HEK293 (cell line): ENCODE measurements around the gene SMIM5.

Experiments used
- CTCF ChIA-PET: fragments of 350-600 bp; formaldehyde crosslinking; extraction: SDS; loops from one replicate; lab custom pipeline; 2021; ENCODE audit warnings: antibody characterized with exemption; lab: Yijun Ruan, JAX
- POLR2A ChIA-PET: fragments of 300-600 bp; formaldehyde crosslinking; extraction: SDS; loops from one replicate; lab custom pipeline; 2020; ENCODE audit warnings: antibody characterized with exemption, inconsistent platforms; lab: Yijun Ruan, JAX
- H3K27ac ChIP-seq: fragments of 200-500 bp; sonication (Bioruptor generic); 2 replicates; pipeline ENCODE4 v1.5.1; 2014; ENCODE audit warnings: low read depth, low read length, control low read depth, inconsistent platforms; ENCODE audit errors: extremely low read depth
- H3K36me3 ChIP-seq, 2 experiments: fragments of 200-500 bp in 1 of 2; sonication (Bioruptor generic) in 1 of 2; 1 replicate in 1 of 2; 2 replicates in 1 of 2; pipeline ENCODE4 v1.5.1; 2014 to 2017; ENCODE audit warnings: inconsistent platforms in 2 of 2, low read length in 2 of 2; ENCODE audit not compliant: control insufficient read depth in 2 of 2, insufficient read depth in 1 of 2
- H3K4me1 ChIP-seq: fragments of 200-500 bp; sonication (Bioruptor generic); 2 replicates; pipeline ENCODE4 v1.5.1; 2014; ENCODE audit warnings: mild to moderate bottlenecking, low read length, inconsistent platforms; ENCODE audit not compliant: control insufficient read depth, insufficient read depth
- H3K4me3 ChIP-seq: 2 replicates; pipeline ENCODE4 v1.5.1; 2011; ENCODE audit warnings: low read depth, mild to moderate bottlenecking, control low read depth, low read length, moderate library complexity
- H3K9me3 ChIP-seq: fragments of 200-500 bp; sonication (Bioruptor generic); 2 replicates; pipeline ENCODE4 v1.5.1; 2014; ENCODE audit warnings: low read depth, low read length, inconsistent platforms; ENCODE audit not compliant: control insufficient read depth, insufficient read depth
- KLF9 ChIP-seq: fragments of 450-650 bp; formaldehyde crosslinking; IDR thresholded peaks from 2 replicates; pipeline ENCODE4 v1.5.1; 2016; ENCODE audit warnings: missing biosample characterization, missing genetic modification characterization, low read depth
- TRIM28 ChIP-seq: IDR thresholded peaks from 2 replicates; pipeline ENCODE4 v1.6.1; 2011; ENCODE audit warnings: low read length, control low read depth, borderline replicate concordance
- ZBTB17 ChIP-seq: fragments of 450-650 bp; formaldehyde crosslinking; IDR thresholded peaks from 2 replicates; pipeline ENCODE4 v1.5.1; 2016; ENCODE audit warnings: missing biosample characterization, missing genetic modification characterization
- ZIC2 ChIP-seq: fragments of 450-650 bp; formaldehyde crosslinking; IDR thresholded peaks from 2 replicates; pipeline ENCODE4 v1.5.1; 2016; ENCODE audit warnings: missing biosample characterization, missing genetic modification characterization
- ZNF266 ChIP-seq: fragments of 450-650 bp; formaldehyde crosslinking; IDR thresholded peaks from 2 replicates; pipeline ENCODE4 v1.5.1; 2016; ENCODE audit warnings: missing biosample characterization, missing genetic modification characterization, low read depth
- ZNF394 ChIP-seq: fragments of 450-650 bp; formaldehyde crosslinking; IDR thresholded peaks from 2 replicates; pipeline ENCODE4 v1.5.1; 2016; ENCODE audit warnings: missing biosample characterization, missing genetic modification characterization, mild to moderate bottlenecking, moderate library complexity, borderline replicate concordance
- ZNF48 ChIP-seq: fragments of 450-650 bp; formaldehyde crosslinking; IDR thresholded peaks from 2 replicates; pipeline ENCODE4 v1.5.1; 2016; ENCODE audit warnings: missing biosample characterization, missing genetic modification characterization
- ZNF521 ChIP-seq: fragments of 450-650 bp; formaldehyde crosslinking; IDR thresholded peaks from 2 replicates; pipeline ENCODE4 v1.5.1; 2017; ENCODE audit warnings: missing biosample characterization, mild to moderate bottlenecking, missing genetic modification characterization
- ZNF529 ChIP-seq: fragments of 450-650 bp; formaldehyde crosslinking; IDR thresholded peaks from 2 replicates; pipeline ENCODE4 v1.5.1; 2017; ENCODE audit warnings: missing genetic modification characterization, missing biosample characterization; ENCODE audit not compliant: insufficient replicate concordance
- ZNF544 ChIP-seq: fragments of 450-650 bp; formaldehyde crosslinking; IDR thresholded peaks from 2 replicates; pipeline ENCODE4 v1.5.0; 2017; ENCODE audit warnings: missing biosample characterization, missing genetic modification characterization
- ZNF571 ChIP-seq: fragments of 450-650 bp; formaldehyde crosslinking; IDR thresholded peaks from 2 replicates; pipeline ENCODE4 v1.5.0; 2017; ENCODE audit warnings: missing biosample characterization, missing genetic modification characterization
- ZNF654 ChIP-seq: fragments of 450-650 bp; formaldehyde crosslinking; IDR thresholded peaks from 2 replicates; pipeline ENCODE4 v1.5.1; 2016; ENCODE audit warnings: low read depth, missing biosample characterization, missing genetic modification characterization
- ZNF670 ChIP-seq: fragments of 450-650 bp; formaldehyde crosslinking; IDR thresholded peaks from 2 replicates; pipeline ENCODE4 v1.5.1; 2016; ENCODE audit warnings: missing biosample characterization, missing genetic modification characterization, low read depth
- ZNF76 ChIP-seq: fragments of 450-650 bp; formaldehyde crosslinking; IDR thresholded peaks from 2 replicates; pipeline ENCODE4; 2016; ENCODE audit warnings: low read depth, missing biosample characterization, missing genetic modification characterization, borderline replicate concordance
- ZSCAN23 ChIP-seq: fragments of 450-650 bp; formaldehyde crosslinking; IDR thresholded peaks from 2 replicates; pipeline ENCODE4 v1.5.1; 2016; ENCODE audit warnings: missing biosample characterization, missing genetic modification characterization
- TF ChIP-seq, protein P1 (sequence below): fragments of 450-650 bp; formaldehyde crosslinking; IDR thresholded peaks from 2 replicates; pipeline ENCODE4 v1.5.1; 2016; ENCODE audit warnings: missing biosample characterization, missing genetic modification characterization, borderline replicate concordance
- TF ChIP-seq, protein P2 (sequence below): fragments of 450-650 bp; formaldehyde crosslinking; IDR thresholded peaks from 2 replicates; pipeline ENCODE4 v1.5.1; 2016; ENCODE audit warnings: missing biosample characterization, missing genetic modification characterization
- TF ChIP-seq, protein P3 (sequence below): fragments of 450-650 bp; formaldehyde crosslinking; IDR thresholded peaks from 2 replicates; pipeline ENCODE4 v1.5.1; 2016; ENCODE audit warnings: missing biosample characterization, missing genetic modification characterization
- TF ChIP-seq, protein P4 (sequence below): fragments of 450-650 bp; formaldehyde crosslinking; IDR thresholded peaks from 2 replicates; pipeline ENCODE4 v1.5.1; 2017; ENCODE audit warnings: missing biosample characterization, missing genetic modification characterization

SMIM5 gene

DNA sequence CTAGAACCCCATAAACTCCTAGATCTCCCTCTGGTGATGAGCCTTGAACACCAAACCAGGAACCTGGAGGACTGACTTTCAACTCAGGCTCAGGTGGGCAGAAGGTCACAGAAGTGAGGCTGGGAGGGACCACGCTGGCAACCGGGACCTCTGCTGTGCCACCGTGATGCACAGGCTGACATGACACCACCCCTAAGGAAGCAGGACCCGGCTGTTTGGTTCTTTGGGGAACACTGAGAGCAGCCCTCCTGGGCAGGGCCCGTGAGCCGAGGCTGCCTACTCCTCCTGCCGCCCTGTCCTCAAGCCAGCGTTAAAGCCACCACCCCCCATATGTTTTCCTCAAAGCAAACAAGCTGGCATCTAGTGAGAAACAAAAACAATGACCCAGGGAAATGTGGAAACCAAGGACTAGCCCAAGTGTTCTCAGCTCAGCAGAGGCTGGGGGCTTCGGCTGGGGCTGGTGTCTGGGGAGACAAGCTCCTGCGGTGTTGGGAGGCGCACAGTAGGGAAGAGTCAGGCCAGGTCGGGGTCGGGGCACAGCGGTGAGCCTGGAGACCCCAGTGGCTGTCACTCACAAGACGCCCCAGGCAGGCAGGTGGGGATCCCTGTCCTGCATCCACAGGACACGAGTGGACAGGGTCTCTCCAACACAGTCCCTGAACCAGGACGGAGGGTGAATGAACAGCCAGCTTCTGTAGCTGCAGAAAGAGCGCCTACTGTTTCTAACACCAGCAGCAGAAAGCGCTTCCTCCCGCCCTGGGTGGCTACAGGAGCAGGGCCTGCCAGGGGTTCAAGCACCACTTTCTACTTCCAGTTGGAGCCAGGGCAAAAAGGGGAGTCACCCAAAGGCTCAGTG, 1.7 kb downstream of the SMIM5 start:
- no peaks in the 10 kb centered on the region for H3K9me3 ChIP-seq
- ChIA-PET CTCF (interaction anchor here (0.6 to 10.6 kb wide), 11 partner anchors 8 to 369 kb away, joined by 3 to 410 read pairs (median 5); partner anchors contain the start of genes RECQL5 and SAP30BP), POLR2A (interaction anchor here (2.0 kb wide), 1 partner anchor 10 kb away, joined by 9 read pairs; a partner anchor contains a TSS)

More for the DNA sequence above, 1.7 kb downstream of the SMIM5 start:
- Histone ChIP-seq H3K27ac (no peak overlapping the region), H3K4me1 (peaks cover 11% of the 10 kb centered on the region), H3K36me3 (peaks cover 0 to 52% of the 10 kb centered on the region in 2 experiments; a peak in 1 of 3 replicates)
- TF ChIP-seq ZNF544 (tag by site-specific recombination) (no peak), ZNF48 (tag by site-specific recombination) (no peak), ZNF654 (no peak), ZSCAN23 (tag by site-specific recombination) (no peak), ZNF529 (tag by site-specific recombination) (no peak), TRIM28 (no peak), ZNF266 (tag by site-specific recombination) (no peak), ZNF571 (tag by site-specific recombination) (no peak), KLF9 (tag by site-specific recombination) (no peak), ZBTB17 (tag by site-specific recombination) (no peak), ZNF394 (tag by site-specific recombination) (no peak), ZNF521 (tag by site-specific recombination) (no peak), ZNF76 (tag by site-specific recombination) (no peak), ZNF670 (tag by site-specific recombination) (no peak), ZIC2 (tag by site-specific recombination) (no peak)
- TF ChIP-seq, protein P1, sequence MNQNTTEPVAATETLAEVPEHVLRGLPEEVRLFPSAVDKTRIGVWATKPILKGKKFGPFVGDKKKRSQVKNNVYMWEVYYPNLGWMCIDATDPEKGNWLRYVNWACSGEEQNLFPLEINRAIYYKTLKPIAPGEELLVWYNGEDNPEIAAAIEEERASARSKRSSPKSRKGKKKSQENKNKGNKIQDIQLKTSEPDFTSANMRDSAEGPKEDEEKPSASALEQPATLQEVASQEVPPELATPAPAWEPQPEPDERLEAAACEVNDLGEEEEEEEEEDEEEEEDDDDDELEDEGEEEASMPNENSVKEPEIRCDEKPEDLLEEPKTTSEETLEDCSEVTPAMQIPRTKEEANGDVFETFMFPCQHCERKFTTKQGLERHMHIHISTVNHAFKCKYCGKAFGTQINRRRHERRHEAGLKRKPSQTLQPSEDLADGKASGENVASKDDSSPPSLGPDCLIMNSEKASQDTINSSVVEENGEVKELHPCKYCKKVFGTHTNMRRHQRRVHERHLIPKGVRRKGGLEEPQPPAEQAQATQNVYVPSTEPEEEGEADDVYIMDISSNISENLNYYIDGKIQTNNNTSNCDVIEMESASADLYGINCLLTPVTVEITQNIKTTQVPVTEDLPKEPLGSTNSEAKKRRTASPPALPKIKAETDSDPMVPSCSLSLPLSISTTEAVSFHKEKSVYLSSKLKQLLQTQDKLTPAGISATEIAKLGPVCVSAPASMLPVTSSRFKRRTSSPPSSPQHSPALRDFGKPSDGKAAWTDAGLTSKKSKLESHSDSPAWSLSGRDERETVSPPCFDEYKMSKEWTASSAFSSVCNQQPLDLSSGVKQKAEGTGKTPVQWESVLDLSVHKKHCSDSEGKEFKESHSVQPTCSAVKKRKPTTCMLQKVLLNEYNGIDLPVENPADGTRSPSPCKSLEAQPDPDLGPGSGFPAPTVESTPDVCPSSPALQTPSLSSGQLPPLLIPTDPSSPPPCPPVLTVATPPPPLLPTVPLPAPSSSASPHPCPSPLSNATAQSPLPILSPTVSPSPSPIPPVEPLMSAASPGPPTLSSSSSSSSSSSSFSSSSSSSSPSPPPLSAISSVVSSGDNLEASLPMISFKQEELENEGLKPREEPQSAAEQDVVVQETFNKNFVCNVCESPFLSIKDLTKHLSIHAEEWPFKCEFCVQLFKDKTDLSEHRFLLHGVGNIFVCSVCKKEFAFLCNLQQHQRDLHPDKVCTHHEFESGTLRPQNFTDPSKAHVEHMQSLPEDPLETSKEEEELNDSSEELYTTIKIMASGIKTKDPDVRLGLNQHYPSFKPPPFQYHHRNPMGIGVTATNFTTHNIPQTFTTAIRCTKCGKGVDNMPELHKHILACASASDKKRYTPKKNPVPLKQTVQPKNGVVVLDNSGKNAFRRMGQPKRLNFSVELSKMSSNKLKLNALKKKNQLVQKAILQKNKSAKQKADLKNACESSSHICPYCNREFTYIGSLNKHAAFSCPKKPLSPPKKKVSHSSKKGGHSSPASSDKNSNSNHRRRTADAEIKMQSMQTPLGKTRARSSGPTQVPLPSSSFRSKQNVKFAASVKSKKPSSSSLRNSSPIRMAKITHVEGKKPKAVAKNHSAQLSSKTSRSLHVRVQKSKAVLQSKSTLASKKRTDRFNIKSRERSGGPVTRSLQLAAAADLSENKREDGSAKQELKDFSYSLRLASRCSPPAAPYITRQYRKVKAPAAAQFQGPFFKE = no peak
- TF ChIP-seq, protein P2, sequence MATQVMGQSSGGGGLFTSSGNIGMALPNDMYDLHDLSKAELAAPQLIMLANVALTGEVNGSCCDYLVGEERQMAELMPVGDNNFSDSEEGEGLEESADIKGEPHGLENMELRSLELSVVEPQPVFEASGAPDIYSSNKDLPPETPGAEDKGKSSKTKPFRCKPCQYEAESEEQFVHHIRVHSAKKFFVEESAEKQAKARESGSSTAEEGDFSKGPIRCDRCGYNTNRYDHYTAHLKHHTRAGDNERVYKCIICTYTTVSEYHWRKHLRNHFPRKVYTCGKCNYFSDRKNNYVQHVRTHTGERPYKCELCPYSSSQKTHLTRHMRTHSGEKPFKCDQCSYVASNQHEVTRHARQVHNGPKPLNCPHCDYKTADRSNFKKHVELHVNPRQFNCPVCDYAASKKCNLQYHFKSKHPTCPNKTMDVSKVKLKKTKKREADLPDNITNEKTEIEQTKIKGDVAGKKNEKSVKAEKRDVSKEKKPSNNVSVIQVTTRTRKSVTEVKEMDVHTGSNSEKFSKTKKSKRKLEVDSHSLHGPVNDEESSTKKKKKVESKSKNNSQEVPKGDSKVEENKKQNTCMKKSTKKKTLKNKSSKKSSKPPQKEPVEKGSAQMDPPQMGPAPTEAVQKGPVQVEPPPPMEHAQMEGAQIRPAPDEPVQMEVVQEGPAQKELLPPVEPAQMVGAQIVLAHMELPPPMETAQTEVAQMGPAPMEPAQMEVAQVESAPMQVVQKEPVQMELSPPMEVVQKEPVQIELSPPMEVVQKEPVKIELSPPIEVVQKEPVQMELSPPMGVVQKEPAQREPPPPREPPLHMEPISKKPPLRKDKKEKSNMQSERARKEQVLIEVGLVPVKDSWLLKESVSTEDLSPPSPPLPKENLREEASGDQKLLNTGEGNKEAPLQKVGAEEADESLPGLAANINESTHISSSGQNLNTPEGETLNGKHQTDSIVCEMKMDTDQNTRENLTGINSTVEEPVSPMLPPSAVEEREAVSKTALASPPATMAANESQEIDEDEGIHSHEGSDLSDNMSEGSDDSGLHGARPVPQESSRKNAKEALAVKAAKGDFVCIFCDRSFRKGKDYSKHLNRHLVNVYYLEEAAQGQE (tag by site-specific recombination) = no peak
- TF ChIP-seq, protein P3, sequence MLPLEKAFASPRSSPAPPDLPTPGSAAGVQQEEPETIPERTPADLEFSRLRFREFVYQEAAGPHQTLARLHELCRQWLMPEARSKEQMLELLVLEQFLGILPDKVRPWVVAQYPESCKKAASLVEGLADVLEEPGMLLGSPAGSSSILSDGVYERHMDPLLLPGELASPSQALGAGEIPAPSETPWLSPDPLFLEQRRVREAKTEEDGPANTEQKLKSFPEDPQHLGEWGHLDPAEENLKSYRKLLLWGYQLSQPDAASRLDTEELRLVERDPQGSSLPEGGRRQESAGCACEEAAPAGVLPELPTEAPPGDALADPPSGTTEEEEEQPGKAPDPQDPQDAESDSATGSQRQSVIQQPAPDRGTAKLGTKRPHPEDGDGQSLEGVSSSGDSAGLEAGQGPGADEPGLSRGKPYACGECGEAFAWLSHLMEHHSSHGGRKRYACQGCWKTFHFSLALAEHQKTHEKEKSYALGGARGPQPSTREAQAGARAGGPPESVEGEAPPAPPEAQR (tag by site-specific recombination) = no peak
- TF ChIP-seq, protein P4, sequence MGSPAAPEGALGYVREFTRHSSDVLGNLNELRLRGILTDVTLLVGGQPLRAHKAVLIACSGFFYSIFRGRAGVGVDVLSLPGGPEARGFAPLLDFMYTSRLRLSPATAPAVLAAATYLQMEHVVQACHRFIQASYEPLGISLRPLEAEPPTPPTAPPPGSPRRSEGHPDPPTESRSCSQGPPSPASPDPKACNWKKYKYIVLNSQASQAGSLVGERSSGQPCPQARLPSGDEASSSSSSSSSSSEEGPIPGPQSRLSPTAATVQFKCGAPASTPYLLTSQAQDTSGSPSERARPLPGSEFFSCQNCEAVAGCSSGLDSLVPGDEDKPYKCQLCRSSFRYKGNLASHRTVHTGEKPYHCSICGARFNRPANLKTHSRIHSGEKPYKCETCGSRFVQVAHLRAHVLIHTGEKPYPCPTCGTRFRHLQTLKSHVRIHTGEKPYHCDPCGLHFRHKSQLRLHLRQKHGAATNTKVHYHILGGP (tag by site-specific recombination) = no peak
- TF ChIP-seq, all 188 proteins: peak for 0
- no peak overlapping the region for H3K4me3 ChIP-seq
